Epithelial cell of esophagus (primary cell): ENCODE results near the gene PXT1.
A peak's percentile ranks its signal among the peaks of the same experiment; 100 is the strongest.

ENCODE experiments used
- DNase-seq: peaks from one replicate; pipeline ENCODE4 v3.0.0; 2010; ENCODE audit warnings: low read depth
- H3K4me3 ChIP-seq: 2 replicates; pipeline ENCODE4 v1.5.1; 2011; ENCODE audit warnings: mild to moderate bottlenecking, low read length, control low read depth
- TF ChIP-seq, protein P1 (sequence below): IDR thresholded peaks from 2 replicates; pipeline ENCODE4 v1.5.1; 2011; ENCODE audit warnings: low read depth, mild to moderate bottlenecking, low read length, control low read depth, inconsistent platforms; ENCODE audit not compliant: insufficient read depth; ENCODE audit errors: missing control alignments

Gene PXT1

GRCh38 chr6:36376183-36376582 lies 66.5 kb downstream of the PXT1 start:
- no peak overlapping the region for H3K4me3 ChIP-seq
- no peak for DNase-seq

GRCh38 chr6:36375644-36376155 lies 67.0 kb downstream of the PXT1 start:
- no peak overlapping the region for H3K4me3 ChIP-seq
- DNase-seq, result no peak
- TF ChIP-seq, protein P1, sequence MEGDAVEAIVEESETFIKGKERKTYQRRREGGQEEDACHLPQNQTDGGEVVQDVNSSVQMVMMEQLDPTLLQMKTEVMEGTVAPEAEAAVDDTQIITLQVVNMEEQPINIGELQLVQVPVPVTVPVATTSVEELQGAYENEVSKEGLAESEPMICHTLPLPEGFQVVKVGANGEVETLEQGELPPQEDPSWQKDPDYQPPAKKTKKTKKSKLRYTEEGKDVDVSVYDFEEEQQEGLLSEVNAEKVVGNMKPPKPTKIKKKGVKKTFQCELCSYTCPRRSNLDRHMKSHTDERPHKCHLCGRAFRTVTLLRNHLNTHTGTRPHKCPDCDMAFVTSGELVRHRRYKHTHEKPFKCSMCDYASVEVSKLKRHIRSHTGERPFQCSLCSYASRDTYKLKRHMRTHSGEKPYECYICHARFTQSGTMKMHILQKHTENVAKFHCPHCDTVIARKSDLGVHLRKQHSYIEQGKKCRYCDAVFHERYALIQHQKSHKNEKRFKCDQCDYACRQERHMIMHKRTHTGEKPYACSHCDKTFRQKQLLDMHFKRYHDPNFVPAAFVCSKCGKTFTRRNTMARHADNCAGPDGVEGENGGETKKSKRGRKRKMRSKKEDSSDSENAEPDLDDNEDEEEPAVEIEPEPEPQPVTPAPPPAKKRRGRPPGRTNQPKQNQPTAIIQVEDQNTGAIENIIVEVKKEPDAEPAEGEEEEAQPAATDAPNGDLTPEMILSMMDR, result no peak

More at GRCh38 chr6:36376183-36376582, 66.5 kb downstream of the PXT1 start:
- TF ChIP-seq, protein P1, result no peak

DNA sequence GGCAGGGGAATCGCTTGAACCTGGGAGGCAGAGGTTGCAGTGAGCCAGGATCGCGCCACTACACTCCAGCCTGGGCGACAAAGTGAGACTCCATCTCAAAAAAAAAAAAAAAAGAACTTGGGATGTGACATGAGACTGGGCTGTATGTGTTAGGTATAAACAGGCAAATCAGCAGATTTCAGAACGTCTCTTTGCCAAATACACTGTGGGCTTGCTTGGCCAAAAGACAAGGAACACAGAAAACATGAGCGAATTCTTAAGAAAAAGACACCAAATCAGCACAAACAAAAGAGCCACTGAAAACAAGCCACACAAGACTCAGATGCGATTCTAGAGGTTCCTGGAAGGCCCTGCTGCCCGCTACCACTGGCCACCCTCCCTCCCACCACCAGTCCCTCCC lies 67.7 kb downstream of the PXT1 start:
- no peak overlapping the region for H3K4me3 ChIP-seq
- TF ChIP-seq, protein P1, result no peak
- DNase-seq, result no peak

GRCh38 chr6:36374194-36374593 lies 68.5 kb downstream of the PXT1 start:
- no peak for DNase-seq
- TF ChIP-seq, protein P1, result no peak
- H3K4me3 ChIP-seq, result no peak overlapping the region

DNA sequence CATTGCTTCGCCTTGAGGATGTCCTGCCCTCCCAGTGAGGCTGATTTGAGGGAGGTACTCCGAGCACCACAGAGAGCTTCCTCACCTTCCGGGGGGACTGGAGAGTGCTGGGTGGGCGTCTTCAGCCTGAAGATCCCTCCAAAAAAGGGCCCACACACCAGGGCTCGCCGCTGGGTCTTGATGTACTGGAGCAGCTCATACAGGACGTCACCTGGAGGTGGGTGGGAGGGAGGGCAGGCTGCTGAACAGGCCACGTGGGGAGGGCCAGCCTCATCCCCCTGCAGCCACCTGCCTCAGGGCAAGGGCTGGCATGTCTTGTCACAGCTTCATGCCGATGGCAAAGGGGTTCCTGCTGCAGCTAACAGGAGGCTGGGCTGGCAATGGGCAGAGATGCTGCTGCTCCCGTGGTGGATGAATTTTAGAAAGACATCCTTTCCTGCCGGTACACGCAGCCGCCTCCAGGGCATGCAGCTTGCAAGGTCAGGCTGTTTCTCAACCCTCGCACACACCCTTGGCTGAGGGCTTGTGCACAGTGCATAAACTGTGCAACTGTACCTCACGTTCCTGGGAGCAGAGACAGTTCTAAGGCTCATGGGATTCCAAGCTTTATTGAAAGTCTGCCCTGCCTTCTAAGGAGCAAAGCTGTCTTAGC lies 69.2 kb downstream of the PXT1 start:
- TF ChIP-seq, protein P1, result peak; percentile 21
- peak; percentile 94 for DNase-seq
- H3K4me3 ChIP-seq, result no peak overlapping the region

DNA sequence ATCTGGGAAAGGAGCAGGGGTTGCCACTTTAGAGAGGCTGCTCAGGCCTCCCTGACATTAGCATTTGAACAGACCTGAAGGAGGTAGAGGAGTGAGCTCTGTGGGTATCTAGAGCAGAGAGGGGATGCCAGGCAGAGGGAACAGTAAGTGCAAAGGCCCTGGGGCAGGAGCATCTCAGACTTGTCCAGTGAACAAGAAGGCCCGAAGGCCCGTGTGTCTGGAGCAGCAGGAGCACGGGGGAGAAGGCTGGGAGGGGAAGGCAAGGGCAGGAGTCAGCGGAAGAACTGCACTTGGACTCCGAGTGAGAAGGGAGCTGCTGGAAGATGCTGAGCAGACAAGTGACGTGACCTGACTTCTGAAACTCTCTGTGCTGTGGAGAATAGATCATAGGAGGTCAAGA lies 70.6 kb downstream of the PXT1 start:
- no peak for DNase-seq
- no peak overlapping the region for H3K4me3 ChIP-seq
- TF ChIP-seq, protein P1, result no peak

DNA sequence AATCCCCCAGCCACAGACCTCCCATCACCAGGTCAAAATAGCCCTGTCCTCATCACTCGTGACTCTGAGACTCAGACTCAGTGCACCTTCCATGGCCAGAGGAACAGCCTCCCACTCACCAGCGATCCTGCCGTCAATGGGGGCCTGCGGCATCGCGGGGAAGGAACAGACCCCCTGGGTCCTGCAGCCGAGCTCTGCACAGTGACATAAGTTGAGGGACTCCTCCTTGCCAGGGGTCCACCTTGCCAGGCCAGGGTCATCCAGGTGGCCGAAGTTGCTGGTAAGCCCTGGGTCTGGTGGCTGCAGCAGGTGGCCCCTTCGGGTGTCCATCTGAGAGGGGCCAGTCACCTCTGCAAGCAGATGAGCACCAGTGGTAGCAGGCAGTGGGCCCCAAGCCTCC lies 71.4 kb downstream of the PXT1 start:
- TF ChIP-seq, protein P1, result no peak
- no peak for DNase-seq
- H3K4me3 ChIP-seq, result no peak overlapping the region
